NCI-H82 treated with DMSO at 0.1 percent for 48 hours (cell line): ENCODE data around the gene RANBP3.
"Not testable (repeated sequence)": the region's sequence is repeated elsewhere in the genome, so short reads cannot be mapped to it uniquely, and the experiment has no call there.

ENCODE experiments used
- DNase-seq: peaks from one replicate; lab custom pipeline; 2025; ENCODE audit not compliant: unreplicated experiment; lab: John Stamatoyannopoulos, UW

Gene RANBP3

GRCh38 chr19:6006896-6007295 is 29.0 kb upstream of the RANBP3 start:
- no peak for DNase-seq

DNA sequence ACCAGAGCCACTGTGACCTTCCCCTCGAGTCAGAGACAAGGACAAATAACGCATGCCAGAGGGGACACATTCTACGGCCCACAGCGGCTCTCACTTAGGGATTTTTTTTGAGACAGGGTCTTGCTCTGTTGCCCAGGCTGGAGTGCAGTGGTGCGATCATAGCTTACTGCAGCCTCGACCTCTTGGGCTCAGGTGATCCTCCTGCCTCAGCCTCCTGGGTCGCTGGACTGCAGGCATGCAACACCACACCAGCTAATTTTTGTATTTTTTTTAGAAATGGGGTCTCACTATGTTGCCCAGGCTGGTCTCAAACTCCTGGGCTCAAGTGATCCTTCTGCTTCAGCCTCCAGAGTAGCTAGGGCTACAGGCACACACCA is 28.1 kb upstream of the RANBP3 start:
- DNase-seq, result not testable (repeated sequence)

DNA sequence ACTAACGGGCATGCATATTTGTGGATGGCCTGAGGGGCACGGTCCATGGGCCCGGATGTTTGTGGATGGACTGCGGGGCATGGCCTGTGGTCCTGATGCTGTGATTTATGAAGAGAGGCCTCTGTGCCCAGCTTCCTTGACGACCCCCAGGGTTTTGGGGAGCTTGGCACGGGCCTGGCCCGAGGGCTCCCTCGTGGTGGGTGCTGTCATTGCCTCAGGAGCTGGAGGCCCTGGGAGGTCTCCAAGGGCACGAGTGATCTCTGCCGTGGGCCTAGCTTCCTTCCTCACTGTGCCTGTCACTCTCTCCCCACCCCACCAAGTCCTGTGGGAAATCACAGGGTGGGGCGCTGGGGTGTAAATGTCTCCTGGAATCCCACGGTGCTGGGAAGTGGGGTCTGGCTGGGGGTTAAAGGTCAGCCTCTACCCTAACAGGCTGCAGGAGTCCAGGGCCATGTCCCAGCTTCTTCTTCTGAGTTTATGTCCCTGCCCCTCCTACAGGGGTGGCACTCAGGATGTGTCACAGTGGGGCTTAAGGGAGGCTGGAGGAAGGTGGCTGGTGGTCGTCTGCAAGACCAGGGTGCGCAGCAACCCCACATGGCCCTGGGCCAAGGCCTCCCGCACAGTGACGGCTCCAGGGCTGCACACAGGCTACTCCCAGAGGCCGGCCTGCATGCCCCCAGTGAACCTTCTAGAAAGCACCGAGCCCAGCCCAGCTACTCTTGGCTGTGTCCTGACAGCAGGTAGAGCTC is 27.6 kb upstream of the RANBP3 start:
- no peak for DNase-seq

DNA sequence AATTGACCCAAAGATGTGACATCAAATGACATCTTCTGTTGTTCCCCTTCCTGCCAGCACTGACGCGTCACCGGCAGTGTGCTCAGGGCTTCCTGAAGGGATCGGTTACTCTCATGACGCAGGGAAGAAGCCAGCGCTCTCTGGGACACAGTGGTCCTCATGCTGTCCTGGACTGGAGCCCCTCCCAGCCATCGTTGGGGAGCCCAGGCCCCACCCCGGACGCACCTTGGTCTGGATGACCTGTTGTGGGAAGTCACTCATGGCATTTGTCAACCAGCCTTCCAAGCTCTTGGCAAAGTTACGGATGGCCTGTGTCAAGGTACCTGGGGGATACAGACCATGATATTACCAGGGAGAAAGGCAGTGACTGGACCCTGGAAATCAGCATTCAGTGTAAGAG is 26.0 kb upstream of the RANBP3 start:
- no peak for DNase-seq

GRCh38 chr19:6002591-6002990 is 24.7 kb upstream of the RANBP3 start:
- no peak for DNase-seq

- no peak for DNase-seq
These were observed 22.4 kb upstream of the RANBP3 start for GRCh38 chr19:6000228-6000847.

DNA sequence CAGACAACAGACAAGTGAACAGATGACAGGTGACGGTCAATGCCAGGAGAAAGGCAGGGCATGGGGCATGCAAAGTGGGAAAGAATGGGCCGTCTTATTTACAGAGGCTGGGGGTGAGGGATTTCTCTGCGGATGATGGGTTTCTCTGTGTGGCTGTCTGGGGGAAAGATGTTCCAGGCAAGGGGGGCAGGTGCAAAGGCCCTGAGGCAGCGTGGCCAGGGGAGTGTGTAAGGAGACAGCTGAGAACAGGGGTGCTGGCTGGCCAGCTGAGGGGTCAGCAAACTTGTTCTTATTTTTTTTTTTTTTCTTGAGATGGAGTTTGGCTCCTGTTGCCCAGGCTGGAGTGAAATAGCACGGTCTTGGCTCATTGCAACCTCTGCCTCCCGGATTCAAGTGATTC is 21.8 kb upstream of the RANBP3 start:
- no peak for DNase-seq

GRCh38 chr19:5997371-5997770 is 19.4 kb upstream of the RANBP3 start:
- no peak for DNase-seq

DNA sequence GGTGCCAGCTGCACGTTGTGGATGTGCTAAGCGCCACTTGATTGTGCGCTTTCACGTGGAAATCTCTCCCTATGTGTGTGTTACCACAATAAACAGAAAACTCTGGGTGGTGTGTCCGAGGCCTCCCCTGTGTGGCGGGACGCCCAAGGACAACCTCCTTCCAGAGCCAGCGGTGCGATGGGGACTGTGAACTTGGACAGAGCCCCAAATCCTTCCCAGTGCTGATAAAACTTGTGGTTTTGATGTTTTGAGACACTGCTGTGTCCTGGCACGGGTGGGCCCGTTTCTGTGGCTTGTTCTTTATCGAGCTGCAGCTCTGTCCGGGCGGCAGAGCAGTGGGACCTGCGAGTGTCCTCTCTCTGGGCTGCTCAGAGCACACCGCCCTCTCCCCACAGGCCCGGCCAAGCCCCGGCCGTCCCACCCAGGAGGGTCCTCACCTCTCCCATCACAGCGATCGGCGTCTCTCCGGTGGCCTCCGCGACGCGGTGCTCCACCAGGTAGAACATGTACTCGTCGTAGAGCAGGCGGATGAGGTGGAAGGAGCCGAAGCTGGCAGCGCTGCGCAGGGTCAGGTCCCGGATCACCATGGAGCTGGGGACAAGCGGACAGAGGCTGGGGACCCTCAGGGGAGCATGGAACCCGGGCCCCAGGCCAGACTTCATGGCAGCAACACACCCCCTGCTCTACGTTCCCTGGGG is 18.8 kb upstream of the RANBP3 start:
- no peak for DNase-seq

DNA sequence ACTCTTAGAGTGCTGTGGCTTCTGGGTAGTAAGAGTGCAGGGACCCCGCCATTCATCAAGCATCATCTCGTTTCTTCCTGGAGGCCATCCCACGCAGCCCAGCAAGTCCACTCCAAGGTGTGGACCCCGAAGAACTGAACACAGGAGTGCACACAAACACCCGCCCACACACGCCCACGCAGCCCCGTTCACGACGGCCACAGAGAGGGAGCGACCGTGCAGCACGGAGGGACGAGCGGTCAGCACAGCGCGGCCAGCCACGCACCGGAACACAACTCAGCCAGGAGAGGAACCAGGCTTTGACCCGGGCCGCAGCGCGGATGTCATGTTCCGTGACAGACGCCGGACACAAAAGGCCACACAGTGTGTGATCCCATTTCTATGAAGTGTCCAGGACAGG is 18.2 kb upstream of the RANBP3 start:
- no peak for DNase-seq

GRCh38 chr19:5995606-5996005 is 17.7 kb upstream of the RANBP3 start:
- no peak for DNase-seq

- no peak for DNase-seq
These were observed 16.6 kb upstream of the RANBP3 start for GRCh38 chr19:5994405-5995165.

DNA sequence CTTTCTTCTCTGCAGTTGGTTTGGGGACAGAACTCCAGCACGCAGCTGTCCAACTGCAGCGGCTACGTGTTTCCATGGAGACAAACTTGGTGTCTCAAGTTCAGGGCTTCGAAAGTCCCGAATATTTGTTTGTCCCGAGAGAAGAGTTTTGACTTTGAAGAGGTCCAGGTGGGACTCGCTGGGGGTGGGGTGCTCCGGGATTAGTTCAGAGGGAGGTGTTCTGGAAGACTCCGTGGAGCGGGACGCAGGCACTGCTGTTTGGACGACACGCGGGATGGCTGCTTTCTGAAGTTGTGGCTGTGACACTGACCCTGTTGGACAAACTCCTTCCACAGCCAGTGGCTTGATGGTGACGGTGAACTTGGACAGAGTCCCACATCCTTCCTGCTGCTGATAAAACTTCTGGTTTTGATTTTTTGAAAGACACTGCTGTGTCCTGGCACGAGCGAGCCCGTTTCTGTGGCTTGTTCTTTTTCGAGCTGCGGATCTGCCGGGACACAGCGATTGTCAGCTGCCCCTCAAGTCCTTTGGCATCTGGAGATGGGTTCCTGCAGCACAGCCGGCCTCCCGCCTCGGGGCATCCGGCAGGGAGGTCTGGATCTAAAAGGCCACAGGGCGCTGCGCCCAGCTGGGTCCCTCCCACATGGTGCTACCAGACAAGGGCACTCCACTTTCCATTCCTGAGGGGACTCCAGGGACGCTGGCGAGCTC is 15.9 kb upstream of the RANBP3 start:
- no peak for DNase-seq

DNA sequence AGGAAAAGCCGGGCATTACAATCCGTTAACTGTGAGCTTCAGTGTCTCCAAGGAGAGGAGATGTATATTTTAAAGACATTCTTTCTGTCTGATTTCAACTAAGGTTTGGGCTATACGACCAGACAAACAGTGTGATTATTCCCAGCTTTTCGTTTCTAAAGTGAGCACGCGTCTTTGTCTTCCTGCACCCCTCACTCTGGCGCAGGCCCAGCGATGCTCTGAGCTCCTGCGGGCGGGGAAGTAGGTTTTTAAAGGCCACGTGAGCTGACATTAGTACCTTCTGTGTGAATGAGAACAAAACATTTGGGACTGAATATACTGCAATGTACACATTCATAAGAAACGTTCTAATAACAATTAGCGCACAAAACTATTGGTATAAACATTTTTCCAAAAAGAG is 15.3 kb upstream of the RANBP3 start:
- no peak for DNase-seq

DNA sequence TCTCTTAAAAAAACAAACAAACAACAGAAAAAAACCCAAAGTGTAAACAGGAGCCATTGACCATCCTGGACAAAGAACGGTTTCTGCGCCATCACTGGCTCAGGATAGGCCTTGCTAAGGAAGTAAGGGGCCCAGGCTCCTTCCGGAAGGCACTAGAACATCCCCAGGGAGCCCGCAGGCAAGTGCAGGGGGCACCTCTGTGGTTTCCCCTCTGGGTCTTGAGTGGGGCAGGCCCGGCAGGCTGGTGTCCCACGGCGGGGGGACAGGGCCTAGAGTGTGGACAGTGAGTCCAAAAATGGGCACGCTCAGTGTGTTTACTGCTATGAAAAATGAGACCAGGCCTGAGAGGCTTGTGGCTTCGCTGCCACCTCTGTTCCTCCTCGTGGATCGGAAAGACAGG is 14.8 kb upstream of the RANBP3 start:
- DNase-seq, result no peak

GRCh38 chr19:5991244-5991838 is 13.4 kb upstream of the RANBP3 start:
- no peak for DNase-seq

GRCh38 chr19:5990289-5990797 is 12.4 kb upstream of the RANBP3 start:
- no peak for DNase-seq

DNA sequence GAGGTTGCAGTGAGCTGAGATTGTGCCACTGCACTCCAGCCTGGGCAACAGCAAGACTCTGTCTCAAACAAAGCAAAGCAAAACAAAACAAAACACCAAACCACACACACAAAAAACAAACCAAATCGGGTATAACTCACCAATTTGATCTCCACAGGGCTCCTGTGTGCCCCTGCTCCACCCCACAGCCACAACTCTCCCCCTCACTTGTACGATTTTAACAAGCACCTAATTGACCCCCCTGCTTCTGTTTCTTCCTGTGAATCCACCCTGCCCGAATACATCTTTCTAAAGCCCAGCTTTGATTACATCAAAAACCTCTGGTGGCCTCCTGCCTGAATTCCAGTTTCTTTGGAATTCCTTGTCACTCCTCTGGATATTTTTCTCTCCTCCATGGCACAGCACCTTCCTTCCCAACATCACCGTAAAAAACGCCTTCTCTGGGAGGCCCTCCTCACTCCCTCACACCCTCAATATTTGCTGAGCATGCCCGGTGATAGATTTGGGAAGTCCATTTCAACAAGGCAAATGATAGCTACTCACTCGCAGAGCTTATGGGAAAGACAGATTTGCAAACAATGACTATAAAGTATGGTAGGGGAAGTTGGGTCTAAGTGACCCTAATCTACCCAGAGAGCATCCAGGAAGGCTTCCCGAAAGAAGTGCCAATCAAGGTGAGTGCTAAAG is 11.6 kb upstream of the RANBP3 start:
- no peak for DNase-seq

DNA sequence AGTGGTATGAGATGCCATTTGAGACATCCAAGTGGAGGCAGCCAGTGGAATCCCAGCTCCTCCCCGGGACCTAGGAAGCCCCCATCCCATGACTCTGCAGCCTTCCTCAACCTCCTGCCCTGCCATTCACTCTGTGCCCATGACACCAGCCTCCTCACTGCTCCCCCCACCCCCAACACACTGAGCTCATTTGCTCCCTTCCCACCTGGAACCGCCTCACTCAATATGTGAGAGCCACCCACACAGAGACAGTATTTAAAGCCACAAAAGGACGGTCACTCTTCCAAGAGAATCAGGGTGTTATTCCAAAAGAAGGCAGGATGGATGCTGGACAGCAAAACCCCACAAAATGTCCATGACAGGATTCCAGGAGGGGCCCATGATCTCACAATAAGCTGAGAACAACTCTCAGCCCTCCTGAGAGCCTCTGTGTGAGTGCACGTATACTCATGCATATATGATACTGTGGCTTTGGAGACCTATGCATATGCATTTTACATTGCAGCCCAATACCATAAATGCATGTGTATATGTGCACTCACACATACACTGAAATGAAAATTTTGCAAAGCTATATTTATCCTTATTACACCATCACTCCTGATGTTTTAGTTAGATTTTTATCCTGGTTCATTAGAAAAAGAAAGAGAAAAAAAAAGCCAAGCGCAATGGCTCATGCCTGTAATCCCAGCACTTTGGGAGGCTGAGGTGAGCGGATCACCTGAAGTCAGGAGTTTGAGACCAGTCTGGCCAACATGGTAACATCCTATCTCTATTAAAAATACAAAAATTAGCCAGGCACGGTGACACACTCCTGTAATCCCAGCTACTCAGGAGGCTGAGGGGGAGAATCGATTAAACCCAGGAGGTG is 10.8 kb upstream of the RANBP3 start:
- no peak for DNase-seq
